Fibroblast of pulmonary artery (primary cell): ENCODE results near the gene CYS1.

ENCODE experiments used
- DNase-seq: peaks from one replicate; pipeline ENCODE4 v3.0.0-alpha.2; 2010; ENCODE audit warnings: low read depth
- H3K4me3 ChIP-seq: replicated peaks from 2 replicates; pipeline ENCODE4 v1.5.1; 2011; ENCODE audit warnings: low read depth, mild to moderate bottlenecking, control low read depth, low read length, moderate library complexity
- TF ChIP-seq, protein P1 (sequence below): IDR thresholded peaks from 2 replicates; pipeline ENCODE4 v1.5.1; 2011; ENCODE audit warnings: mild to moderate bottlenecking, control low read depth, low read length, inconsistent platforms; ENCODE audit errors: missing control alignments

Gene CYS1

DNA sequence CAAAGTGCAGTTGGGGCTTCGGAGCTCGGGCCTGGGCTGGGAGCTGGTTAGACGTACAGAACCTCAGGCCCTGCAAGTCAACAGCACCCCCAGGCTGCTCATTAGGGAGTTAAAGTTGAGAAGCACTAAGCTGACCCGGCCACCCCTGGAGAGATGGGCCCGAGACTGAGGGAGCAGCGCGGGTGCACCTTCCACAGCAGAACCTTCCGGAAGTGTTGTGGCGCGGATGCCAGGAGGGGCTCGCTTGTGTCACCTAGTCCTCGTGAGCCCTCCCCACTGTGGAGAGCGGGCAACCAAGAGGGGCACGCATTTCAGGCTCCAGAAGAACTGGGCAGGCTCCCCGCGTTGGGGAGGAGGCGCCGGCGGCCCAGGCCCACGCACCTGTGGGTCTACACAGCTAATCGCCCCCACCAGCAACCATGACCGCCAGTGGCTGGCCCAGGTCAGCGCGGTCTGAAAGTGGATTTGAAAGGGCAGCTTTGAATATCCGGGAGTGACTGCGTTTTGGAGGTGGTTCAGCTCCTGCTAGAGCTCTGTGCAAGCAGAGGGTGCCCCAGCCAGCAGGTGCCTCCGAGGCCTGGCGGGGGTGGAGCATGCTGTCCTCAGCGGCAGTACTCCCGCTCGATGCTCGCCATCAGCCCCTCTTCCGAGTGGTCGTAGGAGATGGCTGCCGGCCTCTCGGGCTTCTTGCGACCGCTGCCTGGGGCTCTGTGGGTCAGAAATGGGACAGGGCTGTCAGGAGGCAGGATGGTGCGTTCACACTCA is 21.8 kb downstream of the CYS1 start:
- no peak overlapping the region for H3K4me3 ChIP-seq
- TF ChIP-seq, protein P1, sequence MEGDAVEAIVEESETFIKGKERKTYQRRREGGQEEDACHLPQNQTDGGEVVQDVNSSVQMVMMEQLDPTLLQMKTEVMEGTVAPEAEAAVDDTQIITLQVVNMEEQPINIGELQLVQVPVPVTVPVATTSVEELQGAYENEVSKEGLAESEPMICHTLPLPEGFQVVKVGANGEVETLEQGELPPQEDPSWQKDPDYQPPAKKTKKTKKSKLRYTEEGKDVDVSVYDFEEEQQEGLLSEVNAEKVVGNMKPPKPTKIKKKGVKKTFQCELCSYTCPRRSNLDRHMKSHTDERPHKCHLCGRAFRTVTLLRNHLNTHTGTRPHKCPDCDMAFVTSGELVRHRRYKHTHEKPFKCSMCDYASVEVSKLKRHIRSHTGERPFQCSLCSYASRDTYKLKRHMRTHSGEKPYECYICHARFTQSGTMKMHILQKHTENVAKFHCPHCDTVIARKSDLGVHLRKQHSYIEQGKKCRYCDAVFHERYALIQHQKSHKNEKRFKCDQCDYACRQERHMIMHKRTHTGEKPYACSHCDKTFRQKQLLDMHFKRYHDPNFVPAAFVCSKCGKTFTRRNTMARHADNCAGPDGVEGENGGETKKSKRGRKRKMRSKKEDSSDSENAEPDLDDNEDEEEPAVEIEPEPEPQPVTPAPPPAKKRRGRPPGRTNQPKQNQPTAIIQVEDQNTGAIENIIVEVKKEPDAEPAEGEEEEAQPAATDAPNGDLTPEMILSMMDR = no peak
- DNase-seq = no peak

DNA sequence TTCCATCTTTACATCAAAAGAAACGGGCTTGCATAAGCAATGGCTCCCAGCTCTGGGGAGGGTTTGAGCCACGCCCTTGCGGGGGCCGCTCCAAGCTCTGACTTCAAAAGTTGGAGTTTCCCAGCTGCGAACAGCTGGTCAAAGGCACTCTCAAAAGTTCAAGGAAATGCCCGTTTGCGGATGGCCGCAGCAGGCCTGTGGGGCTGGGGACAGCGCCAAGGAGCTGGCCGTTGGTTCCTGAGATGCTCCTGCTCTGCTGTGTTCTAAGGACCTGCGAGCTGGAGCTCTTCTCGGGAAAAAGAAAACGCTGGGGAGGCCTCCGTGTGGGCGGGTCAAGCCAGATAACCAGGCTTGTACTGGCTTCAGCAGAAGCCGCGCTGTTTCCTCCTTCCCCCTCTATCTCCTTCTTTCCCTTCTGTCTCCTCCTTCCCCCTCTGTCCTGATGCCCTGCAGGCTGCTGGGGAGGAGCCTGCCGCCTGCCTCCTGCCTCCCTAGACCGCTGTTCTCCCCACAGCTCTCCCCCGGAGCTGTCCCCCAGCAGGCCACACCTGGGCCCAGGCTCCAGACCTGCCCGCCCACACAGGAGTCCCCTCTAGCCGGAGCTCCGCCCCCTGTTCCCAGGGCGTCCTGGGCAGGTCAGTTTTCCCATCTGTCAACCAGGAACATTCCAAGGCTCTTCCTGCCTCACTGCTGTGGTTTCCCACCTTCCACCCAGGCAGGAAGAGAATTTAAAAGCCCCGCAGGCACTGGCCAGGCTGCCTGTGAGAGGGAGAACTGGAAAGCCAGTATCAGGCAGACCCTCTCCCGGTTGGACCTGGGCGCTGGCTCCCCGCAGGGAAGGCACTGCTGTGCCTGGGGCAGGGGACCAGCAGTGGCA is 22.7 kb downstream of the CYS1 start:
- peak; percentile 81 for DNase-seq
- TF ChIP-seq, protein P1 = no peak
- peak overlapping the region; percentile 37 for H3K4me3 ChIP-seq

DNA sequence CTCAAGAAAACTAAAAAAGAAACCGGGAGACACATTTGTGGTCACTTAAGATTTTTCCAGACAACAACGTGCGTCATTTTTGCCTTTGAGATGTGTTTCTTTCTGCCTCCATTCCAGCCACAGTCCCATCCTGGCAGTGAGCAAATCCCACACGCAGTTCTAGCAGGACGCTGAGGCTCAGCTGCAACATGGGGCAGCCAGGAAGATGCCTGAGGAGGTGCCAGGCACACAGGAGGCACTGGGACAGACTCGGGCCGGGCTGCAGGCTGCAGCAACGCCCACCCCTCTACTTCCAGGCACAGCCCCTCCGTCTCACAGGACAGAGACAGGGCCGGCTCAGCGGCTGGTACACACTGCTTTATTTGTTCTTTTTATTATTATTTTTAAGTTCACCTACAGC is 23.8 kb downstream of the CYS1 start:
- H3K4me3 ChIP-seq = no peak overlapping the region
- TF ChIP-seq, protein P1 = no peak
- no peak for DNase-seq

DNA sequence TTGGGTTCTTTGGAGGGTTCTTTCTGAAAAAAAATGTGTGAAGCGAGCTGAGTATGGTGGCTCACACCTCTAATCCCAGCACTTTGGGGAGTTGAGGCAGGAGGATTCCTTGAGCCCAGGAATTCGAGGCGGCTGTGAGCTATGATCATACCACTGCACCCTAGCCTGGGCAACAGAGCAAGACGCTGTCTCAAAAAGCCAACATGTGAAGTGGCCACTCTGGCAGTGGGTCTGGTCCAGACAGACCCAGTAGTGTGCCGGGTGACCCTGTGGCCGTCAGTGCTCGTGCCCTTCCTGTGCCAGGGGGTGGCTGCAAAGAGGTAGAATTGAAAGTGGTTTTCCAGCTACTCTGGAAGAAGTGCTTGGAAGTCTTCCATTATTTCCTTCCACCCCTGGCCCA is 25.2 kb downstream of the CYS1 start:
- TF ChIP-seq, protein P1 = no peak
- no peak for DNase-seq

DNA sequence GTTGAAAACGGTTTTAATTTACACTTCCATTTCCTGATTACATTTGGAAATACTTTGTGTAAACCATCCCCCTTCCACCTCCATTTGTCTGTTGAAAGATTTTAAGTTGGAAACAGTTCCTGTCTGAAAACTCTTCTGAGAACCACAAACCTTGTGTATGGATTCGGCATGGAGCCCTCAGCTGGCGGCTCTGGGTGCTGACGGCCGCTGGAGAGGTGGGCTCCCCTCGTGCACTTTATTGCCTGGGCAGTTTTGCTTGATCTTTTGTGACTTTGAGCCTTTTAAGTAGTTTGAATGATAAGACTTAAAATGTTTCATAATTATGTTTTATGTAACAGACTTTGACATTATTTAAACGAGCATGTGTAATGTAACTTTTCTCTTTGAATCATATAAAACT is 25.8 kb downstream of the CYS1 start:
- no peak overlapping the region for H3K4me3 ChIP-seq
- DNase-seq = no peak
- TF ChIP-seq, protein P1 = no peak

More for the DNA sequence above, 25.2 kb downstream of the CYS1 start:
- H3K4me3 ChIP-seq = no peak overlapping the region

DNA sequence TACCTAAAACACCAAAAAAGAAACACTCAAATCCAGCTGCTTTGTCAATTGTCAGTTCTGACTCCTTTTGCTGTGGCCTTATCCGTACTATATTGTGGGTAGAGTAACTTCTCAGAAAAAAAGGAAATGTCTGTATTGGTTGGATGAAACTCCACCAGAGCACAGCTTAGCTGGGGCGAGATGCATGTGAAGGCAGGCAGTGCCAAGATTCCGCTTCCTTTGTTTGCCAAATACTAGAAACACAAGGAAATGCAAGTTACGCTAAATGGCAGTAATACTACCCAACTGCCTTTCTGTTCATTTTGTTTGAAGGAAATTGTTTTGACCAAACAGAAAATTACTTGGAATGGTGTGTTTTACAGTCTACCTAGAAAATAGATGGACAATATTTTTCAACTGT is 26.9 kb downstream of the CYS1 start:
- no peak for DNase-seq
- TF ChIP-seq, protein P1 = no peak
- no peak overlapping the region for H3K4me3 ChIP-seq

DNA sequence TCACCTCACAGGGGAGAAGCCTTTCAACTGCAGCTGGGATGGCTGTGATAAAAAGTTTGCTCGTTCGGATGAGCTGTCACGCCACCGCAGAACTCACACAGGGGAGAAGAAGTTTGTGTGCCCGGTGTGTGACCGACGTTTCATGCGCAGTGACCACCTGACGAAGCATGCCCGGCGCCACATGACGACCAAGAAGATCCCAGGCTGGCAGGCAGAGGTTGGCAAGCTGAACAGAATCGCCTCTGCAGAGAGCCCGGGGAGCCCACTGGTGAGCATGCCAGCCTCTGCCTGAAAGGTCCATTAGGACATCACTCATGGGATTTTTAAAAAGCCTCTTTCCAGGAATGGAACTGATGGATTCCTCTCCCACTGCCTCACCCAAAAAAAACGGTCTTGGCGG is 28.0 kb downstream of the CYS1 start:
- TF ChIP-seq, protein P1 = no peak
- H3K4me3 ChIP-seq = no peak overlapping the region
- DNase-seq = no peak
